Measurements from ENCODE around the gene DSCAML1. TPM values are rescaled to one million over a fixed set of nuclear protein-coding genes. Genes with fewer than 3 reads are reported as not detected.

Gene DSCAML1
- total RNA-seq, 1 donor from 2014 or later, result 1.4 TPM

DNA sequence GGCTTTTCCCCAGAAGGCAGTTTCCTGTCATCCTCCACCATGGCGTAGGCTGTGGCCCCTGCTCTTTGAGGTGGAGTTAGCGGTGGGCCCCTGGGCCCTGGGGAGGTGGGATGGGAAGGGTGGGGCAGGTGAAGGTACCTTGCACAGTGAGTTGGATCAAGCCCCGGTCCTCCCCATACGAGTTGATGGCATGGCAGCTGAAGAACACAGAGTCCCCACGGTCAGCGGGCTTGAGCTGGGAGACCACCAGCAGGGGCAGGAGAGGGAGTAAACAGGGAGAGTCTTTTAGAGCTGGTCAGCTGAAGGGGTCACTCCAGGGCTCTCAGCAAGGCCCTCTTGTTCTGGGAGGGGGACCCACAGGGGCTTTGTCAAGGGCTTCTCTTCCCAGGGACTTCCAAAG, 316.0 kb downstream of the DSCAML1 start:
- DNase-seq (ENCODE audit: low spot score), result no peak
- no peak for ATAC-seq

DNA sequence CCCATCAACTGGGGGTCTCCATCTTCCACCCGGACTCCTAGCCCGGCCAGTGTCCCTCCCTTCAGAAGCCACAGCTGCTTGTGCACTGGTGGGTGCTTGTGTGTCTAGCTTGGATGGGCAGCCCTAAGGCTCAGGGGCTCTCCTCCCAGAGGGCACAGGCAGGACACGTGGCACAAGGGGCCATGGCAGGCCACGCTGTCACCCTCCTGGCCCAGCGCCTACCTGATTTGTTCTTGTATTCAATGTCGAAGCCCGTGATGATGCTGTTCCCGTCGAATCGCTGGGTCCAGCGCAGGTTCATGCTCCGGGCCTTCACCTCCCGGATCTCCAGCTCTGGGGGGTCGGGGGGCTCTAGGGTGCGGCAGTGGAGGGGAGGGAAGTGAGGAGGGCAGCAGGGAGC, 316.8 kb downstream of the DSCAML1 start:
- ATAC-seq, result no peak
- no peak for DNase-seq (ENCODE audit: low spot score)

DNA sequence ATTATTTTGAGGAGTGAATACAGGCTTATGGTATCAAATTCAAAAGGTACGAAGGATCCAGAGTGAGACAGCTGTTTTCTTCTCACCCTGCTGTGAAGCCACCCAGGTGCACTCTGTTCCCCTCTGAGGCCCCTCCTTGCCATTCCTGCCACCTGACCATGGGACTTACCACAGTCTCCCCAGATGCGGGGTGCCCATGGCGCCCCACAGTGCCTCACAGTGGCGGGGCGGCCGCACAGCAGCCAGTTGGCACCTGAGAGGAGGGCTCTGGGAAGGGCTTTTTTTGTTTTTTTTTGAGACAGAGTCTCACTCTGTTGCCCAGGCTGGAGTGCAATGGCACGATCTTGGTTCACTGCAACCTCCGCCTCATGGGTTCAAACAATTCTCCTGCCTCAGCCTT, 317.6 kb downstream of the DSCAML1 start:
- no peak for ATAC-seq
- DNase-seq (ENCODE audit: low spot score), result no peak

DNA sequence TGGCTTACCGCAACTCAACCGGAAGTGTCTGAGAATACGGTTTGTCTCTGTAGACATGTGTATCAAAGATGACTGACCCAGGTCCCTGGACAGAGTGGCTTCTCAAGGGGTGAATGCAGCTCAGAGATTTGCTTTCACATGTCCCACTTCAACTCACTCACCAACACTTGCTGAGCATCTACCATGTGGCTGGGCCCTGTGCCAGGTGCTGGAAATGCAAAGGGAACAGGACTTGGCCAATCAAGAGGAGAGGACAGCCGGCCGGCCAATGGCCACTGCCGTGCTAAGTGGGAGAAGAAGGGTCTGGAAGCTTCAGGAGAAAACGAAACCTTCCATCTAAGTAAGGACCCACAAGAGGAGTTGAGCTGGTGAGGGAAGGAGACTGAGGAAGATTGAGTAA, 318.1 kb downstream of the DSCAML1 start:
- no peak for DNase-seq (ENCODE audit: low spot score)
- ATAC-seq, result no peak

DNA sequence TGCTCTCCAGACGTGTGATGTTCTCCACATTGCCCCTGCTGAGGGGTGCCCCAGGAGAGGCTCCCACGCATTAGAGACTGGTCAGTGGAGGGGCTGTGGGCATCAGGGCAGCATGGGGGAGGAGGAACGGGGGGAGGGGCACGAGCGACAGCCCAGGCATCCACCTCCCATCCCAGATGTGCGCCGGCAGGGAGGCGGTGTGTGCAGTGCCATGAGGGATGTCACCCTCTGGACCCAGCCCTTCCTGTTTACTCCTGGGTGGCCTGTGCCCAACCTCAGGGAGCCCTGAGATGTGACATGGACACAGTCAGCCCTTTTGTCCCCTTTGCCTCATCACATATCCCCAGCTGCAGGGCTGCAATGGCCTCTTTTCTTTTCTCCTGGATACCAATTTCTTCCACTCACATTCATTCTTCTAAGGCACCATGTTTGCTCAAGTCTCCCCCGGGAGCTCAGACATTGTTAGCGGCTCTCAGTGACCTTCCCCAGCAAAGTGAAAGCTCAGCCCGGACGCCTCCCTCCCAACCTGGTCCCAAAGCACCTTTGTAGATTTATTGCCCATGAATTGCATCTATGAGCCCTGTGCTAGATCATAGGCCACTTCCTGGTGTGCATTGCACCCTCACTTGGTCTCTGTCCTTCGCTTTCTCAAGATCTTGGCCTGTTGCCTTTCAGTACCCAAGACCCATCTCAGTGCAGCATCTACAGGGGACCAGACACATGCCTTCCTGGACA, 318.7 kb downstream of the DSCAML1 start:
- no peak for DNase-seq (ENCODE audit: low spot score)
- no peak for ATAC-seq

DNA sequence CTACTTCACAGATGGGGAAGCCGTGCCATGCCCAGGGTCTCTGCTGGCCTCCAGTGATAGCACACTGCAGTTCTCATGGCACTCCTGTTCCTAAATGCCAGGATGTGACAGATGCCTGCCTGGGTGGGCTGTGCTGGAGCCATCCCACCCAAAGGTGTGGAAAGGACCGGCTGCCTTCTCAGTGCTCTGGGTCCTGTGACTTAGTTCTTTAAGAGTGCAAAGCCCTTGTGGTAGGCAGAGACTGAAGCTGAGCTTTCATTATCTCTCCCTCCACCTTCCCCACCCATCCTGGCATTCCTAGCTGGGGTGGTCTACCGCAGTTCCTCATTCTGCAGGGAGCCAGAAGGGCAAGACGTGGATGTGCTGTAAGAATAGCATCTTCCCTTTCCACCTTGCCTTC, 319.3 kb downstream of the DSCAML1 start:
- DNase-seq (ENCODE audit: low spot score), result no peak

DNA sequence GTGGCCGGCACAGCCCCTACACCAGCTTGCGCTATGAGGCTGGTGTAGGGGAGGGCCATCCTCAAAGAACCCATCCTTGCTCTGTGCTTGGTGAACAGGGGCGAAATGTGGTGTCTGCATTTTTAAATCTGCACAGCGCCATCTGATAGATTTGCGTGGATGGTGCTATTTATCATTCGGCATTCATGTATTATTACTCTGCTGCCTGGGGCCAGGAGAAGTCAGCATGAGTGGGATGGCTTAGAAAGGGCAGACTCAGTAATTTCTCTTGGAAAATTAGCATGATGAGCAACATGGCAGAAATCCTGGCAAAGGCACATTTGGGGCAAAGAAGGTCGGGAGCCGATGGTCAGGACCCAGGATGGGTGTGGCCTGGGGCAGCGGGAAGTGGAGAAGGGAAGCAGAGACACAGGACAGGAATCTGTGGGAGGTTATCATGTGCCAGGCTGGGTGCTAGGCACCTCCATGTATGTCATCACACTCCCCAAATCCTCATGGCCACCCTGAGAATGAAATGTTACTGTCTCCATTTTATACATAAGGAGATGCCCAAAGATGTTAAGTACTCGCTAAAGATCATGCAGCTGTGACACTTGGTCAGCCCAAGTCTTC, 320.4 kb downstream of the DSCAML1 start:
- DNase-seq (ENCODE audit: low spot score), result no peak
- ATAC-seq, result no peak

More for the DNA sequence above, 319.3 kb downstream of the DSCAML1 start:
- ATAC-seq, result no peak

DNA sequence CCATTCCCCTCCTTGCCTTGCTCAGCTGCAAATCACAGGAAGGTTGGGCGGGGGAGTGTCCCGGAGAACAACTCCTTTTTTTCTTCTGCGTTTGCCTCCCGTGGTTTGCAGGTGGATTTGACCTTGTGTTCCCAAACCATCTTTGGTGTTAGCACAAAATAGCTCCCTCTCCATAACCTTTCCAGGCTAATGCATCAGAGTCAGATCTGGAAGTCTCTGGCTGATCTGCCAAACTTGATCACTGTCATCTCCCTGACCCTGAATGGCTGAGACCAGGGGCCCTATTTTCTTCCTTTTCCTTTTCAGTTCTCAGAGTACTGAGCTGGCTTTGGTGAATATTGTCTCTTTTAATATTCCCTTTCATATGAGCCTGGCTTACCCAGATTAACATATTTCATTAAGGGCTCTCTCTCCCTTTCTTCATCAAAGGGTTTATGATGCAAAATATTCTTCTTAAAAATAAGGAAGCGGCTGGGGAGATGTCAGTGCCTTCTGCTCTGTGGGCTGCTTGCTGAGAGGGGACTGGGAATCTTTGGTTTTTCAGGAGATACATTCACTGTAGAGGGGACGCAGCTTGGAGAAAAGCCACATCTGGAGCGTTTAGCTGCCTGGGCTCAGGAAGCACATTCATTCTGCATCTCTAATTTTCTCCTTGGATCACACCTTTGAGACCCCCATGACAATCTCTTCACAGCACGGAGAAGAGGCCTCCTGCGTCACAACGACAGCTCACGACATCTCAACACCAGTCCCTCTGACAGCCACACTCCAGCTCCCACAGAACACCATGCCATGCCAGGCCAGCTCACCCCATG, 321.1 kb downstream of the DSCAML1 start:
- ATAC-seq (no peak), DNase-seq (ENCODE audit: low spot score) (no peak)

DNA sequence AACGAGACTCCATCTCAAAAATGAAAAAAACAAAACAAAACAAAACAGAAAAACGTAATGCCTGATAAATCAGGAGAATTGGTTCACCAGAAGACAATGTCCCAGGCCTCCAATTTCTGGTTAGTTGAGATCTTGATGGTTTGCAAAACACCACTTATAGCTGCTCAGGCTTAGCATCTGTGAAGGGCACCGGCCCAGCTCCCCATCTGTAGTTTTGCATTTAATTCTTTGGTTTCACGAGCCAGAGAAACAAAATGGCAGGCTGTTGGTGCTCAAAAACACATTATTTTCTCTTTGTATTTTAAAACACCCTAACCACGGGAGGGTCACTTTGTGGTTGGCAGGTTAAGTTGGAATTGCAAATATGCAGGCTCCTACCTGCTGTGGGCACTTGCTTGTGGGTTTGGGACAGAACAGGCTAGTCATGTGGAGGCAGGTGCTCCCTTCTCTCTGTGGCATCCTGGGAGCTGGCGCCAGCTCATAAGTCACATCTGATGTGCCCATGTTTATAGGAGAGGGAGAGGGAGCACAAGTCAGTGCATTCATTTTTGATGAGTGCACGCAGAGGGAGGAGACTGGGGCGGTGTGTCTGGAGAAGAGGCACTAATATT, 323.4 kb downstream of the DSCAML1 start:
- DNase-seq (ENCODE audit: low spot score) (no peak), ATAC-seq (no peak)

DNA sequence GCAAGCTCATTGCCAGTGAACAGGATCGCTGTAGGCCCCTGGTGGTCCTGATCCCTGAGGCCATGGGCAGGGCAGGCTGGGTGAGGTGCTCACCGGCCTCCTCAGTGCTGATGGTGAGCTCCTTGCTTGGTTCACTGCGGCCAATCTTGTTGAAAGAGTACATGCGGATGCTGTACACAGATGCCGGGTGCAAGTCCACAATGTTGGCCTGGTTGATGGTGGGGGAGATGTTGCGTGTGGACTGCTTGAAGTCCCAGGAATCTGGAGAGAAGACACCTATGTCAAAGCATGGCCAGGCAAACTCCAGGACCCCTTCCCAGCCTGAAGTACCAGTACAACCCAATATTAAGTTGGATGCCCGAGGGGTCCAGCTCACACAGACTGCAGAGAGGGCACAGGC, 325.2 kb downstream of the DSCAML1 start:
- DNase-seq (ENCODE audit: low spot score), result no peak
- no peak for ATAC-seq

DNA sequence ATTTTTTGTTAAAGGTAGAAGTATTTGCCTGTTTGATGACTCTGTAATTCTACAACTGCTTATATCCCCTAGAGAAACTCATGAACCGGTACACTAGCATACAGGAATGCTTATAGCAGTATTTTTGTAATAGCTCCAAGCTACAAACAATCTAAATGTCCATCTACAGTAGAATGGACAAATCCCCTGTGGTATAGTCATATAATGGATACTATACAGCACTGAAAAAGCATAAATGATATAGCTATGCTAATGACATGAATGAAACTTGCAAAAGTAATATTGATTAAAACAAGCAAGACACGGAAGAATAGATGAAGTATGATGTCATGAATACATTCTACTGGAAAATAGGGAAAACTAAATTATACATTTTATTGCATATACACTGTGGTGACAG, 326.4 kb downstream of the DSCAML1 start:
- ATAC-seq, result no peak
- no peak for DNase-seq (ENCODE audit: low spot score)

DNA sequence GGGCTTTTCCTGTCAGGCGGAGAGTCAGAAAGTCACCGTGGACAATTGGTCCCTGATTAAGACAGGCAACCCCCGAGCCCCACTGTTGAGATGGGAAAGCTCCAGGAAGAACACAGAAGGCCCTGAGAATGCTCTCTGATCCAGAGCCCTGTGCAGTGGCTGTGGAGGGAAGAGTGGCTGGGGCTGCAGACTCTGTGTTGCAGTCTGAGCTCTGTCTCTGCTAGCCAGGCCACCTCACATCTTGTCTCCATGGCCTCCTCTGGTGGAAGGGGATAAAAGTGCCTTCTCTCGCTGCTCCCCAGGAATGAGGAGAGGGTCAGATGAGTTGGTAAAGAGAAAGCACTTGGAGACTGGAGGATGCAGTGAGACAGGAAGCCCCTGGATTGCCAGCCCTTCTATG, 328.1 kb downstream of the DSCAML1 start:
- ATAC-seq (no peak), DNase-seq (ENCODE audit: low spot score) (no peak)

DNA sequence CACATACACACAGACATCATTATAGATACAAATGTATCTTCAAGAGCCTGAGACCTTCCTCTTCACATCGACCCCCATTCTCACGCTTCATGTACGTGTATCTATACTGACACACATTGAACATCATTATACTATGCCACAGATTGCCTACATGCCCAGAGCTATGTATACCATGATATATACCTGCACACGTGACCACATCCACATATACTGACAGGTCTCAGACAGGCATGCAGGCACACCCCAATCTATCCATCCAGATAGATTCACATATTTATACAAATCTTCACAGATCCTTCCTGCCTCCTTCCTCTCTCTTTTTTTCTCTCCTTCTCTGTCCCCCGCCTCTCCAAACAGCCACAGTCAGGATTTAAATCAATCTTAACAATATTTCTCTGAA, 329.2 kb downstream of the DSCAML1 start:
- DNase-seq (ENCODE audit: low spot score) (no peak), ATAC-seq (no peak)

DNA sequence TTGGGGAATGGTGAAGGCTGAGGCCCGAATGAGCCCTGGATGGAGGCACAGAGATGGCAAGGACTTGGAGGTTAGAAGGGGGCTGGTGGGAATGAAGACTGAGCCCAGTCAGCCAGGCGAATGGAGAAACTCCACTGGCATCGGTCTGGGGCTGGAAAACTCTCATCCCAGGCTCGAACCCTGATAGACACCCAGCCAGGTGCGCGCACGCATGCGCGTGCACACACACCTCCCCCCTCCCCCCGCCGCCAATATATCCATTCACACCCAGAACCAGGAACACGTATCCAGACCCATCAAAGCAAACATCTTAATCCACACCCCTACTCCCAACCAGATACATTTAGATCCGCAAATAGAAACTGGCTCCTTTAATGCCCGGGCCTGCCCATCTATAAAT, 330.1 kb downstream of the DSCAML1 start:
- no peak for ATAC-seq

DNA sequence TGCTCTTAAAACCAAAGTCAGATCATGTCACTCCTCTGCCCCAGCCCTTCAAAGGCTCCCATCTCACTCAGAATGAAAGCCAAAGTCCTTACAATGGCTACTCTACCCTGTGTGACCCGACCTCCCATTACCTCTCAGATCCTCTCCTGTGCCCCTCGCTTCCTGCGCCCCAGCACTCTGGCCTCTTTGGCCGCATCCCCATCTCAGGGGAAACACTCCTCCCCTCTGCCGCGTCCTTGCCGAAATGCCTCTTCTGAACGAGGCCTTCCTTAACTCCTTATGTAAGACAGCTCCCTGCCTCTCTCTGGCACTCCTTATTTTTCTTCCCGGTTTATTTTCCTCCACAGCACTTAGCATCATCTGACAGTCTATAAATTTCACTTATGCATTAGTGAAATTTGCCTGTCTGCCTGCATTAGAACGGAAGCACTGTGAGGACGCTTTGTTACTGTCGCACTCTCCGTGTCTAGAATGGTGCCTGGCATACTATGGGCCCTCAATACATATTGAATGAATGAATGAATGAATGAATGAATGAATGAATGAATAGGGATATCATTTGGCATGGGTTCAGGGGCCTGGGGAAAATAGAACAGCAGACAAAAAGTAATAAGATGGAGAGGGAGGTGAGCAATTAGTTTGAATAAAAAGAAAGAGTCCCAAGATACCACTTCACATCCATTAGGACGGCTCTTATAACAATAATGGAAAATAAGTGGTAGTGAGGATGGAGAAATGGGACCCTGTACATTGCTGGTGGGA, 331.6 kb downstream of the DSCAML1 start:
- DNase-seq (ENCODE audit: low spot score) (no peak), ATAC-seq (no peak)

More for the DNA sequence above, 330.1 kb downstream of the DSCAML1 start:
- no peak for DNase-seq (ENCODE audit: low spot score)

DNA sequence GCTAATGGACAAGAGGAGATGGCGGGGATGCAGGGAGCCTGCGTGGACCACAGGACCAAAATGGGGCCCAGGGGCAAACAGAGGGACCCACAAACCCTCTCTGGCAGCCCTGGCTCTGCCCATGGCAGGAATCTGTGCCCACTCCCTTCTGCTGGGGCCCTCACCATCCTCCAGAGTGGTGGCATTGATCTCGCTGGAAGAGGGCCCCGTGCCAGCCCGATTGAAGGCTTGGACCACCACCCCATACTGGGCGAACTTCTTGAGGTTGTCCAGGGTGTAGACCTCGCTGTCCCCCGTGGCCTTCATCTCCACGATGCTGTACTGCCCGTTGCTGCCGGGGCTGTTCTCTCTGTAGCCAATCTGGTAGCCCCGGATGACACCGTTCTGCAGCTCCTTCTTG, 332.2 kb downstream of the DSCAML1 start:
- DNase-seq (ENCODE audit: low spot score) (no peak), ATAC-seq (no peak)

DNA sequence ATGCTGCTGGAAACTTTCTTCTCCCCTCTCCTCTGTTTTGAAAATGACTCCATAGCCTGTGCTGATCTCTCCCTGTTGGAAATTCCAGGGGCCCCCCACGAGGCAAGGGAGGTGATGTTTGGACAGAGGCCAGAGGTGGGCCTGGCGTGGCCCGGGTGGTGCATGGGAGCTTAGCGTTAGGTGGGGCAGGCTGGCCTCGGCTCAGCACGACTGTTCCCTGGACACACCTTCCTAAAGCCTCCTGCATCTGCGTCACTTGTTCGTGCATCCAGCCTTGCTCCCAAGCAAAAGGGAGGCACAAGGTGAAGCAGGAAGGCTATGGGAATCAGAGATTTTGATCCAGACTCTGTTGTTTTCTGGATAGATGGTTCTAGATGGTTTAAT, 334.2 kb downstream of the DSCAML1 start:
- DNase-seq (ENCODE audit: low spot score), result no peak
- no peak for ATAC-seq

DNA sequence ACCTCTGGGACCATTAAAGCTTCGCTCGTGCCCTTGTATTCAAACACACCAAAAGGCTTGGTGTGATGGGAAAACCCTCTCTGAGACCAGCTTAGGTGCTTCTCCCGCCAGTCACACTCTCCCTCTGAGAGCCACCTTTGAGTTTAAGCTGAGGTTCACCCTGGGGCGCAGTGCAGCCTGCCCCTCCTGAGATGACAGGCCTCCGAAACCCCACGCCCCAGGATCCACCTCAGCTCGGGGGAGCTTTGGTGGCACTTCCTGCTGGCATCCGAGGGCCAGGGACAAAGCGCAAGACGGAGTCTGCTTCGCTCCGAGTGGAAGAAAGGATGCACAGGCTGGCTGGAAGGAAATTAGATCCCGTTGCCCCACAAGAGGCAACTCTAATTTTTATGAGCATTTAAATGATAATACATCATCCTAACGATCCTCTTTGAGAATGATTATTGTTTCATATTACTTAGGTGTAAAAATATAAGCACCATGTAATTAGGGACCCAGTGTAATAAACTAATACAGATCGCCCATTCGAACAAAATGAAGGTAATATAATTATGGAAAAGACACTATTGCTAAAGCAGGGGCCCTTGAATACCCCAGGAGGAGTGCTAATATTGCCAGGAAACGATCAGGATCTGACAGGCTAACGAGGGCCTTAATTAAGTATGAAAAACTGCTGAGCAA, 334.7 kb downstream of the DSCAML1 start:
- no peak for DNase-seq (ENCODE audit: low spot score)
- ATAC-seq, result no peak

DNA sequence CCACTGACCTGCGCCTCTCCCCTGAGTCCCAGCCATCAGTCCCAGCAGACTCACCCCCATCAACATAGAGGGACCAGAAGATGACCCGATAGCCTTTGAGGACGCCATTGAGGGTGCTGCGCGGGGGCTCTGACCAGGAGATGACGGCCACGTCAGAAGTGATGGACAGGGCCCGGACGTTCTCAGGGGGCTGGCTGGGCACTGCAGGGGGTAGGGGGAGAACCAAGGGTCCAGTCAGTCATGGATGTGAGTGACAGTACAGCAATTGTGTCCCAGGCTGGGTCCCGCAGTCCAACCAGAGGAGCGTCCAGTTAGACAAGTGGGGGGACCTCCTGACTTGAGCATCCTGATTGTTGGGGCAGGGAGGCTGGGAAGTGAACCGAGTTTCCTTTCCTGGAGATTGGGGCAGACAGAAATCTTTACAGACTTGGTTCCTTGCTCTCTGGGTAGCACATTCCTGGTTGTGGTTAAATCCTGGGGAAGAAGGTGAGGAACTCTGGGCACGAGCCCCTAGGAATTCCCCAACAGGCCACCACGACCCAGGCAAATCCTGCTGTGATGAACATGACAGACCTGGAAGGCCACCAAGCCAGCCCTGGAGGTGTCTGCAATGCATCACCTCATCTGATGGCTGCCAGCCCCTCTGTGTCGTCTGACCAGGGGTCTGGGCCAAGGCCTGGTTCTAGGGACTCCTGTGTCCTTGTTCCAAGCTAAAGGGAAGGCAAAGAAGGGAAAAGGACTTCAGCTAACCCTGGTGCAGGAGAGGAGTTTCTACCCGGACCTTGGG, 335.4 kb downstream of the DSCAML1 start:
- ATAC-seq (no peak), DNase-seq (ENCODE audit: low spot score) (no peak)

DNA sequence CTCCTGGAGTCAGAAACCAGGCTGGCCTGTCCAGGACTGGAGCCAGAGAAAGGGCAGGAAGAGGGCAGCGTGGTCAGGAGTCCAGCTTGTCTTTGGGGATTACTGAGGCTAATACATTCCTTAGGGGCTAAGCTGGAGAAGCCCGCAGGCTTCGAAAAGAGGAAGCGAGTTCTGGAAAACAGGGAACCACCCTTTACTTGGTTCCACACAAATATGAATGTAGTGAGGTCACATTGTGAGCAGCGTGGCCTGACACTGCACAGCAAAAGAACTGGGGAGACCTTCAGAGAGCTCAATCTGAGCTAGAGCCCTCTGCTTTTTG, 337.1 kb downstream of the DSCAML1 start:
- DNase-seq (ENCODE audit: low spot score), result no peak

More for the DNA sequence above, 337.1 kb downstream of the DSCAML1 start:
- ATAC-seq, result peak; percentile 29
